ENCODE results near the gene DNAH7. TPM values are rescaled to one million over a fixed set of nuclear protein-coding genes. Genes with fewer than 3 reads are reported as not detected.

DNAH7 gene
- total and polyA plus RNA-seq, 9 of the 15 experiments (the other 6 are each of a cell fraction or from before 2014, with no cell fraction given): 0.03 to 0.42 (median 0.18) TPM

DNA sequence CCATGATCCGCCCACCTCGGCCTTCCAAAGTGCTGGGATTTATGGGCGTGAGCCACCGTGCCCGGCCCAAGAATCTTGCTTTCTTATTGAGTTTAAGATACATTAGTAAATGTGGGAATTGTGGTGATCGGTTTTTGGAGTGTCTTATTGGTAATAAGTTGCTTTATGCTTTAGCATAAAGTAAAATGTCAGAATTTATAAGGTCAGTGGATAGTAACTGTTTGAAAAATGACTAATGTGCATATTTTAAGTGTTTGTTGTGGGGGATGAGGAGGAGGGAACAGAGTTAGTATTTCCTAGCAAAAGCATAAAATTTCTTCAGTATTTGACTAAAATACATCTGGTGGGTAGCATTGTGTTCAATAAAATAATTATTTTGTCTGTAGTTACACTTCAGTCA is 334.2 kb downstream of the DNAH7 start:
- no peak for DNase-seq (ENCODE audit: extremely low read depth in 1 of 4, low spot score in 3 of 4)
- Histone ChIP-seq H3K4me1 (replicated peaks in 1 of 2; ENCODE audit: control insufficient read depth in 2 of 2, insufficient read depth in 2 of 2, low read length in 2 of 2) (no peaks in the 10 kb centered on the region), H3K4me3 (no peak overlapping the region), H3K9ac (ENCODE audit: insufficient read depth in 1 of 2, low read depth in 2 of 2, low read length in 2 of 2) (no peak overlapping the region), H3K9me3 (replicated peaks; ENCODE audit: control insufficient read depth, insufficient read depth, low read depth, low read length) (no peaks in the 10 kb centered on the region), H3K4me2 (ENCODE audit: insufficient read depth, low read length) (no peak overlapping the region), H3K79me2 (ENCODE audit: control insufficient read depth, insufficient read depth, low read length) (no peaks in the 10 kb centered on the region), H3K36me3 (ENCODE audit: control insufficient read depth, insufficient read depth, low read length) (peaks cover 29% of the 10 kb centered on the region; the same call in 2 of the 3 replicates), H2AFZ (ENCODE audit: low read depth, low read length) (no peak overlapping the region), H3K9me1 (ENCODE audit: control insufficient read depth, insufficient read depth, low read length) (no peaks in the 10 kb centered on the region), H3K27ac (ENCODE audit: extremely low read depth, low read depth, low read length) (no peak overlapping the region), H4K20me1 (replicated peaks; ENCODE audit: control insufficient read depth, insufficient read depth, low read length) (no peaks in the 10 kb centered on the region), H3K27me3 (ENCODE audit: control insufficient read depth in 2 of 2, insufficient read depth in 2 of 2, low read length in 2 of 2) (no peaks in the 10 kb centered on the region)
- intact Hi-C loops (cut with micrococcal nuclease) (no loop called here), in situ Hi-C loops (cut with MboI) (no loop called here)
- no peak for ATAC-seq
- FAIRE-seq: no peak
- no peak for TF ChIP-seq TGIF2 (CRISPR knock-in tag; IDR thresholded peaks at IDR 0.05)
- no peak for TF ChIP-seq HSF4 (CRISPR knock-in tag; IDR thresholded peaks at IDR 0.05; ENCODE audit: borderline replicate concordance)
- TF ChIP-seq, protein P1, sequence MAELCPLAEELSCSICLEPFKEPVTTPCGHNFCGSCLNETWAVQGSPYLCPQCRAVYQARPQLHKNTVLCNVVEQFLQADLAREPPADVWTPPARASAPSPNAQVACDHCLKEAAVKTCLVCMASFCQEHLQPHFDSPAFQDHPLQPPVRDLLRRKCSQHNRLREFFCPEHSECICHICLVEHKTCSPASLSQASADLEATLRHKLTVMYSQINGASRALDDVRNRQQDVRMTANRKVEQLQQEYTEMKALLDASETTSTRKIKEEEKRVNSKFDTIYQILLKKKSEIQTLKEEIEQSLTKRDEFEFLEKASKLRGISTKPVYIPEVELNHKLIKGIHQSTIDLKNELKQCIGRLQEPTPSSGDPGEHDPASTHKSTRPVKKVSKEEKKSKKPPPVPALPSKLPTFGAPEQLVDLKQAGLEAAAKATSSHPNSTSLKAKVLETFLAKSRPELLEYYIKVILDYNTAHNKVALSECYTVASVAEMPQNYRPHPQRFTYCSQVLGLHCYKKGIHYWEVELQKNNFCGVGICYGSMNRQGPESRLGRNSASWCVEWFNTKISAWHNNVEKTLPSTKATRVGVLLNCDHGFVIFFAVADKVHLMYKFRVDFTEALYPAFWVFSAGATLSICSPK (IDR thresholded peaks at IDR 0.05; ENCODE audit: borderline replicate concordance): no peak
- no peak for TF ChIP-seq WHSC1 (IDR thresholded peaks at IDR 0.05; ENCODE audit: low read length)
- no peak for TF ChIP-seq NFRKB (IDR thresholded peaks at IDR 0.05; ENCODE audit: low read depth)
- POLR2A ChIA-PET: no interaction called here
- CTCF ChIA-PET (ENCODE audit: low intra/inter-chr PET ratio): no interaction called here
- 85% methylated on average over 4 of the region's 6 CpGs for WGBS (ENCODE audit: insufficient coverage, low coverage, missing lambda C conversion rate)
- no TSS peak for BruUV-seq (replicated peaks)

DNA sequence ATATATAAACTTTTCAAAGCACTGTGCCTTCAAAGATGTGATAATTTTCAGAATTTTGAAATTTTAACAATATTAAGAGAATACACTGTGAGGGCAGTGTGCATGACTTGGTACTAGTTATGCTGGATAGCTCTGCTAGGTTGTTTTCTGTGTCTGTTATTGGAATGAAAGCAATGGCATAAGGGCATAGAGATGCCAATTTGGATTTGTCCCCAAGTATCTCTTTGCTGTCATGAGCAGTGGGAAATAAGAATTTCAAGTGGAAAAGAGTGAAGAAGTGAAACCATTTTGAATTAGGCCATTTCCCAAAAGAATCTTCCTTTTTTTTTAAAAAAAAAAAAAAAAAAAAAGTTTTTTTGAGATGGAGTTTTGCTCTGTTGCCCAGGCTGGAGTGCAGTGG is 334.8 kb downstream of the DNAH7 start:
- FAIRE-seq (no peak), DNase-seq (ENCODE audit: extremely low read depth in 1 of 4, low spot score in 3 of 4) (no peak), ATAC-seq (no peak)
- Histone ChIP-seq H3K27ac (ENCODE audit: extremely low read depth, low read depth, low read length) (no peak overlapping the region), H3K9me3 (replicated peaks; ENCODE audit: control insufficient read depth, insufficient read depth, low read depth, low read length) (no peaks in the 10 kb centered on the region), H3K4me3 (no peak overlapping the region), H3K79me2 (ENCODE audit: control insufficient read depth, insufficient read depth, low read length) (no peaks in the 10 kb centered on the region), H3K36me3 (ENCODE audit: control insufficient read depth, insufficient read depth, low read length) (peaks cover 32% of the 10 kb centered on the region; the same call in 2 of the 3 replicates), H3K9me1 (ENCODE audit: control insufficient read depth, insufficient read depth, low read length) (no peaks in the 10 kb centered on the region), H3K9ac (ENCODE audit: insufficient read depth in 1 of 2, low read depth in 2 of 2, low read length in 2 of 2) (no peak overlapping the region), H3K27me3 (ENCODE audit: control insufficient read depth in 2 of 2, insufficient read depth in 2 of 2, low read length in 2 of 2) (no peaks in the 10 kb centered on the region), H4K20me1 (replicated peaks; ENCODE audit: control insufficient read depth, insufficient read depth, low read length) (no peaks in the 10 kb centered on the region), H3K4me2 (ENCODE audit: insufficient read depth, low read length) (no peak overlapping the region), H3K4me1 (replicated peaks in 1 of 2; ENCODE audit: control insufficient read depth in 2 of 2, insufficient read depth in 2 of 2, low read length in 2 of 2) (no peaks in the 10 kb centered on the region), H2AFZ (ENCODE audit: low read depth, low read length) (no peak overlapping the region)
- ChIA-PET CTCF (ENCODE audit: low intra/inter-chr PET ratio) (no interaction called here), POLR2A (no interaction called here)
- in situ Hi-C loops (cut with MboI): no loop called here
- intact Hi-C loops (cut with micrococcal nuclease): no loop called here
- BruUV-seq (replicated peaks): no TSS peak
- TF ChIP-seq ZNF436 (CRISPR knock-in tag; IDR thresholded peaks at IDR 0.05) (no peak), SMARCA4 (IDR thresholded peaks at IDR 0.05) (no peak), ETV1 (tag; conservative IDR thresholded peaks at IDR 0.05; ENCODE audit: low read depth) (no peak), NFRKB (IDR thresholded peaks at IDR 0.05; ENCODE audit: low read depth) (no peak), CEBPB (tag; IDR thresholded peaks at IDR 0.05) (no peak), HNRNPL (IDR thresholded peaks at IDR 0.05; ENCODE audit: low read depth, low read length) (no peak), ZBTB7A (IDR thresholded peaks at IDR 0.05; ENCODE audit: borderline replicate concordance, control insufficient read depth, low read depth, low read length) (no peak), ILF3 (IDR thresholded peaks at IDR 0.05; ENCODE audit: borderline replicate concordance) (no peak), ZNF311 (CRISPR knock-in tag; IDR thresholded peaks at IDR 0.05) (no peak), SMARCA5 (IDR thresholded peaks at IDR 0.05) (no peak)

Data from K562 (cell line).